CD14-positive monocyte (primary cell): ENCODE data around the gene ZC3H6. TPM values are rescaled to one million over a fixed set of nuclear protein-coding genes. Genes with fewer than 3 reads are reported as not detected.

ENCODE experiments used
- DNase-seq, 3 donors: peaks; one replicate each; pipeline ENCODE4 v3.0.0-alpha.2; 2011 to 2022
- H2AFZ ChIP-seq: 2 replicates; pipeline ENCODE4 v1.6.0; 2012; ENCODE audit warnings: mild to moderate bottlenecking, low read depth, low read length, inconsistent platforms; ENCODE audit not compliant: insufficient read depth, poor library complexity, severe bottlenecking
- H3K27ac ChIP-seq, 2 donors: 1 replicate in 1 of 2; 2 replicates in 1 of 2; pipeline ENCODE4 v1.5.1; 2012 to 2013; ENCODE audit warnings: low read length in 2 of 2, control low read depth in 1 of 2, inconsistent platforms in 1 of 2, low read depth in 1 of 2, mild to moderate bottlenecking in 1 of 2
- H3K27me3 ChIP-seq, 2 donors: one replicate each; pipeline versions ENCODE4 v1.6.0 to v1.6.1; 2011 to 2013; ENCODE audit warnings: low read length in 2 of 2; ENCODE audit not compliant: control insufficient read depth in 2 of 2, insufficient read depth in 2 of 2
- H3K36me3 ChIP-seq, 2 donors: replicated peaks in 1 of 2; 1 replicate in 1 of 2; 2 replicates in 1 of 2; pipeline versions ENCODE4 v1.5.1 to v1.6.1; 2012 to 2013; ENCODE audit warnings: low read length in 2 of 2, control low read depth in 1 of 2, inconsistent platforms in 1 of 2, mild to moderate bottlenecking in 1 of 2; ENCODE audit not compliant: insufficient read depth in 2 of 2, control insufficient read depth in 1 of 2
- H3K4me1 ChIP-seq, 2 donors: 1 replicate in 1 of 2; 2 replicates in 1 of 2; pipeline versions ENCODE4 v1.5.1 to v1.6.1; 2012 to 2013; ENCODE audit warnings: low read length in 2 of 2, control low read depth in 1 of 2, inconsistent platforms in 1 of 2, mild to moderate bottlenecking in 1 of 2, moderate library complexity in 1 of 2; ENCODE audit not compliant: insufficient read depth in 2 of 2, control insufficient read depth in 1 of 2
- H3K4me2 ChIP-seq: replicated peaks from 2 replicates; pipeline ENCODE3; 2012; ENCODE audit warnings: low read length, moderate library complexity, mild to moderate bottlenecking; ENCODE audit not compliant: poor library complexity, severe bottlenecking; ENCODE audit errors: extremely low read depth
- H3K4me3 ChIP-seq, 3 experiments: fragments of 200-600 bp in 1 of 3; sonication (generic) in 1 of 3; replicated peaks in 1 of 3; 1 replicate in 2 of 3; 2 replicates in 1 of 3; pipeline ENCODE4 v1.5.1; 2011 to 2013; ENCODE audit warnings: low read length in 3 of 3, mild to moderate bottlenecking in 3 of 3, control low read depth in 2 of 3, low read depth in 2 of 3, inconsistent platforms in 1 of 3, moderate library complexity in 1 of 3
- H3K79me2 ChIP-seq: 2 replicates; pipeline ENCODE4 v1.6.0; 2012; ENCODE audit warnings: mild to moderate bottlenecking, control low read depth, inconsistent platforms, low read length, moderate library complexity; ENCODE audit not compliant: insufficient read depth
- H3K9ac ChIP-seq: 2 replicates; pipeline ENCODE4 v1.6.0; 2017; ENCODE audit warnings: low read length, mild to moderate bottlenecking; ENCODE audit not compliant: insufficient read depth, poor library complexity, severe bottlenecking
- H3K9me3 ChIP-seq, 2 donors: replicated peaks in 1 of 2; 1 replicate in 1 of 2; 2 replicates in 1 of 2; pipeline versions ENCODE4 v1.5.1 to v1.6.1; 2012 to 2013; ENCODE audit warnings: low read length in 2 of 2, control low read depth in 1 of 2; ENCODE audit not compliant: control insufficient read depth in 1 of 2, insufficient read depth in 1 of 2
- H4K20me1 ChIP-seq: 2 replicates; pipeline ENCODE4 v1.6.0; 2012; ENCODE audit warnings: mild to moderate bottlenecking, low read length, control low read depth, moderate library complexity; ENCODE audit not compliant: insufficient read depth
- H3K27ac Mint-ChIP-seq, 7 donors: one replicate each; pipeline ENCODE4 v1.8.0; 2020; ENCODE audit warnings: mild to moderate bottlenecking in 7 of 7, mixed read lengths in 7 of 7, moderate library complexity in 6 of 7, inconsistent platforms in 2 of 7
- H3K27me3 Mint-ChIP-seq, 3 donors: one replicate each; pipeline ENCODE4 v1.8.0; 2021 to 2022; ENCODE audit warnings: low read depth in 3 of 3, mild to moderate bottlenecking in 3 of 3, mixed read lengths in 3 of 3, moderate library complexity in 3 of 3, inconsistent platforms in 1 of 3
- H3K36me3 Mint-ChIP-seq, 2 donors: one replicate each; pipeline ENCODE4 v1.8.0; 2020; ENCODE audit warnings: mixed read lengths in 2 of 2, inconsistent platforms in 1 of 2, mild to moderate bottlenecking in 1 of 2
- H3K4me1 Mint-ChIP-seq: one replicate; pipeline ENCODE4 v1.8.0; 2020; ENCODE audit warnings: mild to moderate bottlenecking, mixed read lengths
- H3K4me3 Mint-ChIP-seq, 2 donors: one replicate each; pipeline ENCODE4 v1.8.0; 2020; ENCODE audit warnings: mild to moderate bottlenecking in 2 of 2, mixed read lengths in 2 of 2, moderate library complexity in 1 of 2
- H3K9me3 Mint-ChIP-seq, 7 donors: one replicate each; pipeline ENCODE4 v1.8.0; 2020 to 2022; ENCODE audit warnings: mixed read lengths in 7 of 7, mild to moderate bottlenecking in 6 of 7, moderate library complexity in 6 of 7, inconsistent platforms in 2 of 7
- CTCF ChIP-seq: fragments of 200-600 bp; IDR thresholded peaks from one replicate; pipeline ENCODE4 v1.8.0; 2022; ENCODE audit warnings: antibody characterized with exemption, mild to moderate bottlenecking
- WGBS: methylation state at CpG from one replicate; pipeline ENCODE4 v1.1.5; 2013; ENCODE audit warnings: missing lambda C conversion rate; ENCODE audit not compliant: insufficient coverage; 5-methylcytosine and 5-hydroxymethylcytosine counted together
- intact Hi-C, 2 donors: fragments of 100-400 bp; cut with micrococcal nuclease; formaldehyde crosslinking; loops; one replicate each; pipeline versions ENCODE4 v1.15.0 to v1.15.1; 2023
- polyA plus RNA-seq, 3 donors: library from polyadenylated mRNA; depleted of rRNA in 1 of 3; unstranded in 2 of 3; stranded (reverse) in 1 of 3; fragments of 300-500 nt in 2 of 3; fragments of >200 nt in 1 of 3; fragmentation: Illumina TruSeq in 2 of 3; gene quantifications; 1 replicate in 2 of 3; 2 replicates in 1 of 3; pipeline ENCODE4 v1.2.3, GENCODE V29; 2012 to 2021

Gene ZC3H6
- polyA plus RNA-seq, 3 donors = 2.1 to 2.5 (median 2.4) TPM

DNA sequence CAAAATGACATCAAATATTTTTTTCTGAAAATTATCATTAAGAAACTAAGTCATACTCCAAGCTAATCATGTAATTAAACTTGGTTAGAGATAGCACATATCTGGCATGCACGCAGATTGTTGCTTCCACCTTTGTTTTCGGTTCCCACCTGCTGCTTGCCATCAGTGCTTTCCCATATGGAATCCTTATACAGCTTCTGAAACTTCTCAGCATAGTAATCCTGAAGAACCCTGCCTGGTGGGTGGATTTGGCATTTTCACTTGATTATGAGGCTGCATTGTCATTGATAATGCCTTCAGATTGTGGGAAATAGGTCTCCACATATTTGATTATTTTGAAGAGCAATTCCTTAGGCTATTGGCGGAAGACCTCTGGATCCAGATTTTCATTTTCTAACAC is 47.5 kb downstream of the ZC3H6 start:
- H3K27me3 ChIP-seq = no peaks in the 10 kb centered on the region
- Mint-ChIP-seq H3K36me3 (peaks cover 46 to 54% of the 10 kb centered on the region in 2 donors), H3K27me3 (no peaks in the 10 kb centered on the region), H3K4me3 (no peak overlapping the region), H3K4me1 (no peaks in the 10 kb centered on the region), H3K27ac (no peak overlapping the region), H3K9me3 (peaks cover 0 to 3% (median 0%) of the 10 kb centered on the region in 7 donors)
- WGBS = 100% methylated on average over 1 of the region's 3 CpGs
- H2AFZ ChIP-seq = no peak overlapping the region
- H3K9me3 ChIP-seq = no peaks in the 10 kb centered on the region
- no peak for TF ChIP-seq CTCF
- H3K36me3 ChIP-seq = peaks cover 16 to 52% of the 10 kb centered on the region in 2 donors
- no peak overlapping the region for H3K27ac ChIP-seq
- DNase-seq = no peak
- no peaks in the 10 kb centered on the region for H3K4me1 ChIP-seq
- H3K79me2 ChIP-seq = no peaks in the 10 kb centered on the region
- H4K20me1 ChIP-seq = no peaks in the 10 kb centered on the region
- no peak overlapping the region for H3K4me3 ChIP-seq
- H3K4me2 ChIP-seq = no peak overlapping the region
- intact Hi-C loops = no loop called here
- no peak overlapping the region for H3K9ac ChIP-seq

DNA sequence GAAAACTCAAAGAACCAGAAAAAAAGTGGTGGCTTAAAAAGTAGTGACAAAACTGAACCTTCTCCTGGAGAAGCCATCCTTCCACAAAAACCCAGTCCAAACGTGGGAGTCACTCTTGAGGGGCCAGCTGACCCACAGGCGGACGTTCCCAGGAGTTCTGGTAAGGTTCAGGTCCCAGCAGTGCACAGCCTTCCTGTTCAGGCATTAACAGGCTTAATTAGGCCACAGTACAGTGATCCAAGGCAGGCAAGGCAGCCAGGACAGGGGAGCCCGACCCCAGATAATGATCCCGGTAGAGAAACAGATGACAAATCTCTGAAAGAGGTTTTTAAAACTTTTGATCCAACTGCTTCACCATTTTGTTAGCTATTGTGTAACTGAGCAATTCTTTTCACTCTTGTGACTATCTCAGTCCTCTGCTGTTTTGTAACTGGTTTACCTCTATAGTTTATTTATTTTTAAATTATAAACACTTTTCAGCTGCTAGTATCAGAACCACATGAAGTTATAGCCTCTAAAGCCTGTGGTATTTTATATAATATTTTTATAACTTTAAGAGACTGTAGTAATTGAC is 56.8 kb downstream of the ZC3H6 start:
- Histone ChIP-seq H3K9me3 (no peaks in the 10 kb centered on the region), H2AFZ (no peak overlapping the region), H3K36me3 (peaks cover 15 to 37% of the 10 kb centered on the region in 2 donors), H3K4me3 (no peak overlapping the region), H3K4me2 (no peak overlapping the region), H3K9ac (no peak overlapping the region), H3K27me3 (no peaks in the 10 kb centered on the region), H3K79me2 (no peaks in the 10 kb centered on the region), H4K20me1 (no peaks in the 10 kb centered on the region), H3K4me1 (no peaks in the 10 kb centered on the region), H3K27ac (no peak overlapping the region)
- Mint-ChIP-seq H3K9me3 (peaks cover 0 to 5% (median 0%) of the 10 kb centered on the region in 7 donors), H3K4me1 (no peaks in the 10 kb centered on the region), H3K27ac (peak overlapping the region in 1 of 7 donors; percentile 19), H3K36me3 (peaks cover 32 to 34% of the 10 kb centered on the region in 2 donors), H3K4me3 (no peak overlapping the region), H3K27me3 (peaks cover 0 to 2% (median 0%) of the 10 kb centered on the region in 3 donors)
- TF ChIP-seq CTCF = no peak
- intact Hi-C loops = no loop called here
- 94% methylated on average over 5 of the region's 5 CpGs for WGBS
- no peak for DNase-seq
